ENCODE data around the gene KCNMB2. TPM values are rescaled to one million over a fixed set of nuclear protein-coding genes. Genes with fewer than 3 reads are reported as not detected.

KCNMB2 gene
- total RNA-seq, 1 donor from 2014 or later = 1.2 TPM

DNA sequence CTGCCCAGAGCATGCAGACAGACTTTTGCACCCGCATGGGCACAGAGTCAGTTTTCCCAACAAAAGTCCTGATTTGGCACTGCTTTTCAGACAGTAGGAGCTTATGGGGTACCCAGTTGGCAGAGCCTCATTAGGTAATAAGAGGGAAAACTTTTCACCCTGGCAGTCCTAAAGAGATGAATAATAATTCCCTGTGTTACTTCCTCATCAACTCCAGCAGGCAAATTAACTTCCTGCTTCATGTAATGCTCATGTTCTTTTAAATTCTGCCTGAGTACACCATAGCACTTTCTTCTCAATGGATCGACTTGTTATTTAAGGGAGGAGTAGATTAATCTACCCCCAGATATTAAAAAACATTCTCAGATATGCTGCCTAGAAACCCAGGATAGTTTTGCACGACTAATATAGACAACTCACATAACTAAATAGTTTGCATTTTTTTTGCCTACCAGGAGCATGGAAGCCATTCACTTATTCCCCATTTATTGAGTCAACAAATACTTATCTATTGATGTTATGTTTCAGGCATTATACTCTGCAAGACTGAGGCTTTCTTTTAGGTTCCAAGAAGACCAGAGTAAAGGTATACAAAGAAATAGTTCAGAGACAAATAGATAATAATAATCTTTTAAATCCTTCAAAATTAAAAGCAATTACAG is 214.5 kb downstream of the KCNMB2 start:
- Histone ChIP-seq H3K27ac (no peak overlapping the region), H3K9me3 (no peaks in the 10 kb centered on the region), H3K36me3 (no peaks in the 10 kb centered on the region), H3K4me3 (no peak overlapping the region), H3K27me3 (no peaks in the 10 kb centered on the region), H3K4me1 (no peaks in the 10 kb centered on the region)
- ATAC-seq (no peak), DNase-seq (no peak)
- TF ChIP-seq, protein P1, sequence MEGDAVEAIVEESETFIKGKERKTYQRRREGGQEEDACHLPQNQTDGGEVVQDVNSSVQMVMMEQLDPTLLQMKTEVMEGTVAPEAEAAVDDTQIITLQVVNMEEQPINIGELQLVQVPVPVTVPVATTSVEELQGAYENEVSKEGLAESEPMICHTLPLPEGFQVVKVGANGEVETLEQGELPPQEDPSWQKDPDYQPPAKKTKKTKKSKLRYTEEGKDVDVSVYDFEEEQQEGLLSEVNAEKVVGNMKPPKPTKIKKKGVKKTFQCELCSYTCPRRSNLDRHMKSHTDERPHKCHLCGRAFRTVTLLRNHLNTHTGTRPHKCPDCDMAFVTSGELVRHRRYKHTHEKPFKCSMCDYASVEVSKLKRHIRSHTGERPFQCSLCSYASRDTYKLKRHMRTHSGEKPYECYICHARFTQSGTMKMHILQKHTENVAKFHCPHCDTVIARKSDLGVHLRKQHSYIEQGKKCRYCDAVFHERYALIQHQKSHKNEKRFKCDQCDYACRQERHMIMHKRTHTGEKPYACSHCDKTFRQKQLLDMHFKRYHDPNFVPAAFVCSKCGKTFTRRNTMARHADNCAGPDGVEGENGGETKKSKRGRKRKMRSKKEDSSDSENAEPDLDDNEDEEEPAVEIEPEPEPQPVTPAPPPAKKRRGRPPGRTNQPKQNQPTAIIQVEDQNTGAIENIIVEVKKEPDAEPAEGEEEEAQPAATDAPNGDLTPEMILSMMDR (IDR thresholded peaks at IDR 0.05) = no peak
- intact Hi-C loops (cut with DNase I) = no loop called here

- no peaks in the 10 kb centered on the region for H3K27me3 ChIP-seq
- H3K4me1 ChIP-seq = no peaks in the 10 kb centered on the region
- H3K9me3 ChIP-seq = no peaks in the 10 kb centered on the region
- intact Hi-C loops (cut with DNase I) = no loop called here
- no peak for DNase-seq
- H3K27ac ChIP-seq = no peak overlapping the region
- H3K36me3 ChIP-seq = no peaks in the 10 kb centered on the region
- ATAC-seq = no peak
- H3K4me3 ChIP-seq = no peak overlapping the region
- TF ChIP-seq, protein P1 (IDR thresholded peaks at IDR 0.05) = no peak
Observed at GRCh38 chr3:178752843-178753242, 216.6 kb downstream of the KCNMB2 start.

- intact Hi-C loops (cut with DNase I) = no loop called here
- DNase-seq = no peak
Observed at GRCh38 chr3:178754852-178755510, 218.7 kb downstream of the KCNMB2 start.

GRCh38 chr3:178761024-178761423 is 224.8 kb downstream of the KCNMB2 start:
- no peaks in the 10 kb centered on the region for H3K9me3 ChIP-seq
- ATAC-seq (no peak), DNase-seq (no peak)
- TF ChIP-seq, protein P1 (IDR thresholded peaks at IDR 0.05) = no peak
- intact Hi-C loops (cut with DNase I) = no loop called here
- no peaks in the 10 kb centered on the region for H3K36me3 ChIP-seq
- no peak overlapping the region for H3K27ac ChIP-seq
- no peaks in the 10 kb centered on the region for H3K4me1 ChIP-seq
- H3K27me3 ChIP-seq = no peaks in the 10 kb centered on the region
- no peak overlapping the region for H3K4me3 ChIP-seq

More at GRCh38 chr3:178754852-178755510, 218.7 kb downstream of the KCNMB2 start:
- Histone ChIP-seq H3K4me1 (no peaks in the 10 kb centered on the region), H3K27me3 (no peaks in the 10 kb centered on the region), H3K27ac (no peak overlapping the region), H3K9me3 (no peaks in the 10 kb centered on the region), H3K4me3 (no peak overlapping the region), H3K36me3 (no peaks in the 10 kb centered on the region)
- TF ChIP-seq, protein P1 (IDR thresholded peaks at IDR 0.05) = no peak
- no peak for ATAC-seq

DNA sequence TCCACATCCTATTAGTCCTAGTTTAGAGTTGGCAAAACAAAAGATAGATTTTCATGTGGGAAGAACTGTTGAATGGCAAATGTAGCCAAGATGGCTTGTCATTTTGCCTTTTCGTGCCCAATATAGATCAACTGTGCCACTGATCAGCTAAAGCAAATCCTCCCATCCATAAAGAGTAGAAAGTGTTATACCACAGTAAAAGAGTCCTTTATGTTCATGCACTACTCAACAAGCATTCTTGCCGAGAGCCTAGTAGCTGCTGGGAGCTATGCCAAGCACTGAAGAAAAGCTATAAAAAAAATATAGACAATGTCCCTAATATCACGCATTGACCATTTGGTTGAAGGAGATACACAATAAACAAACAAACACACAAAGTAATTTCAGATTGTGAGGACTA is 225.2 kb downstream of the KCNMB2 start:
- intact Hi-C loops (cut with DNase I) = no loop called here
- no peak for DNase-seq
- Histone ChIP-seq H3K36me3 (no peaks in the 10 kb centered on the region), H3K4me3 (no peak overlapping the region), H3K9me3 (no peaks in the 10 kb centered on the region), H3K27ac (no peak overlapping the region), H3K4me1 (no peaks in the 10 kb centered on the region), H3K27me3 (no peaks in the 10 kb centered on the region)
- TF ChIP-seq, protein P1 (IDR thresholded peaks at IDR 0.05) = no peak
- ATAC-seq = no peak

Measured in upper lobe of right lung (tissue), 1 donor.